Vagina (tissue), 2 donors: Measurements from ENCODE around the gene PRICKLE2. TPM values are rescaled to one million over a fixed set of nuclear protein-coding genes. Genes with fewer than 3 reads are reported as not detected.

Experiments
- DNase-seq, 2 donors: peaks; one replicate each; pipeline ENCODE4 v3.0.0-alpha.2; 2017; ENCODE audit errors: extremely low spot score in 2 of 2
- H3K27ac ChIP-seq: fragments of 200-600 bp; sonication (generic); one replicate; pipeline ENCODE4 v1.5.1; 2019
- H3K27me3 ChIP-seq: fragments of 200-600 bp; sonication (generic); one replicate; pipeline ENCODE4 v1.5.1; 2019
- H3K36me3 ChIP-seq, 2 donors: fragments of 200-600 bp; sonication (generic); one replicate each; pipeline ENCODE4 v1.5.1; 2017 to 2019
- H3K4me1 ChIP-seq: fragments of 200-600 bp; sonication (generic); one replicate; pipeline ENCODE4 v1.5.1; 2019
- H3K4me3 ChIP-seq, 2 donors: fragments of 200-600 bp; sonication (generic); 1 replicate in 1 of 2; 2 replicates in 1 of 2; pipeline ENCODE4 v1.5.1; 2016 to 2019
- H3K9me3 ChIP-seq: fragments of 200-600 bp; sonication (generic); one replicate; pipeline ENCODE4 v1.5.1; 2019
- POLR2A ChIP-seq, 2 donors: fragments of 450-650 bp; IDR thresholded peaks; one replicate each; pipeline ENCODE4 v1.6.1; 2017; ENCODE audit warnings: antibody characterized with exemption in 2 of 2, mild to moderate bottlenecking in 2 of 2, moderate library complexity in 2 of 2
- POLR2AphosphoS5 ChIP-seq, 2 donors: sonication (generic); formaldehyde crosslinking; IDR thresholded peaks; one replicate each; pipeline ENCODE4 v1.9.0; 2017; ENCODE audit warnings: antibody characterized with exemption in 2 of 2, mild to moderate bottlenecking in 2 of 2, low read depth in 1 of 2; ENCODE audit not compliant: insufficient read depth in 1 of 2
- intact Hi-C: fragments of 100-400 bp; cut with DNase I; formaldehyde crosslinking; loops from one replicate; pipeline ENCODE4 v1.15.1; 2023
- total RNA-seq: library from RNA; depleted of rRNA; stranded (reverse); fragments of >200 nt; gene quantifications from one replicate; pipeline ENCODE4 v1.2.3, GENCODE V29; 2016
- TF ChIP-seq, protein P1 (sequence below), 3 experiments: fragments of 450-650 bp in 2 of 3; fragments of 200-600 bp in 1 of 3; sonication (generic) in 1 of 3; IDR thresholded peaks; one replicate each; pipeline ENCODE4 v1.5.1; 2017 to 2019; ENCODE audit warnings: antibody characterized with exemption in 3 of 3, mild to moderate bottlenecking in 2 of 3, moderate library complexity in 2 of 3

The PRICKLE2 gene
- total RNA-seq, 1 donor from 2014 or later = 39.3 TPM

DNA sequence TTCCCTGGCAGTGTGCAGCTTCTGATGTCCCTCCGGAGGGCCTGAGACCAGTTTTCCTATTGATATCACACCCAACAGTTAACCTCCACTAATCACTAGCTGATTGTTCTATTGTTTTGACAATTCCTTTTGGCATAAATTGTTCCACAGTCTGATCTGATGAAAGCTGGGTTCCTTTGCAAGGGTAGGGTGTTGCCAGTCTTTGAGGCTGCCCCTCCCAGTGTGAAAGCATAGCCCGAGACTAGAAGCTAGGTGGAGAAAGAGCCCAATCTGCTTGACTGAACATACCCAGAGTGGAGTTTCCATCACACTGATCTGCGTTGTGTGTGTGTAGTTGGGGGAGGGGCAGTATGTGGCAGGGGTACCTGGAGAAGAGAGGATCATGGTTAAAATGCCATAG lies 10.3 kb upstream of the PRICKLE2 start:
- Histone ChIP-seq H3K36me3 (peaks cover 0 to 9% of the 10 kb centered on the region in 2 donors), H3K27me3 (no peaks in the 10 kb centered on the region), H3K9me3 (no peaks in the 10 kb centered on the region), H3K27ac (no peak overlapping the region), H3K4me1 (peaks cover 11% of the 10 kb centered on the region), H3K4me3 (no peak overlapping the region)
- TF ChIP-seq POLR2A (IDR thresholded peaks at IDR 0.05) (no peak), POLR2AphosphoS5 (IDR thresholded peaks at IDR 0.05; ENCODE audit: insufficient read depth in 1 of 2, low read depth in 1 of 2) (no peak)
- TF ChIP-seq, protein P1, sequence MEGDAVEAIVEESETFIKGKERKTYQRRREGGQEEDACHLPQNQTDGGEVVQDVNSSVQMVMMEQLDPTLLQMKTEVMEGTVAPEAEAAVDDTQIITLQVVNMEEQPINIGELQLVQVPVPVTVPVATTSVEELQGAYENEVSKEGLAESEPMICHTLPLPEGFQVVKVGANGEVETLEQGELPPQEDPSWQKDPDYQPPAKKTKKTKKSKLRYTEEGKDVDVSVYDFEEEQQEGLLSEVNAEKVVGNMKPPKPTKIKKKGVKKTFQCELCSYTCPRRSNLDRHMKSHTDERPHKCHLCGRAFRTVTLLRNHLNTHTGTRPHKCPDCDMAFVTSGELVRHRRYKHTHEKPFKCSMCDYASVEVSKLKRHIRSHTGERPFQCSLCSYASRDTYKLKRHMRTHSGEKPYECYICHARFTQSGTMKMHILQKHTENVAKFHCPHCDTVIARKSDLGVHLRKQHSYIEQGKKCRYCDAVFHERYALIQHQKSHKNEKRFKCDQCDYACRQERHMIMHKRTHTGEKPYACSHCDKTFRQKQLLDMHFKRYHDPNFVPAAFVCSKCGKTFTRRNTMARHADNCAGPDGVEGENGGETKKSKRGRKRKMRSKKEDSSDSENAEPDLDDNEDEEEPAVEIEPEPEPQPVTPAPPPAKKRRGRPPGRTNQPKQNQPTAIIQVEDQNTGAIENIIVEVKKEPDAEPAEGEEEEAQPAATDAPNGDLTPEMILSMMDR (IDR thresholded peaks at IDR 0.05) = no peak
- intact Hi-C loops = no loop called here
- DNase-seq = peak in 1 of 2 donors; percentile 74

GRCh38 chr3:64234571-64234970 lies 9.3 kb upstream of the PRICKLE2 start:
- DNase-seq = no peak
- no peak overlapping the region for H3K4me3 ChIP-seq
- H3K27ac ChIP-seq = no peak overlapping the region
- no peaks in the 10 kb centered on the region for H3K9me3 ChIP-seq
- no peaks in the 10 kb centered on the region for H3K27me3 ChIP-seq
- no peak for TF ChIP-seq POLR2AphosphoS5 (IDR thresholded peaks at IDR 0.05; ENCODE audit: insufficient read depth in 1 of 2, low read depth in 1 of 2)
- TF ChIP-seq, protein P1 (IDR thresholded peaks at IDR 0.05) = no peak
- TF ChIP-seq POLR2A (IDR thresholded peaks at IDR 0.05) = no peak
- peaks cover 0 to 9% of the 10 kb centered on the region in 2 donors for H3K36me3 ChIP-seq
- H3K4me1 ChIP-seq = peaks cover 11% of the 10 kb centered on the region
- intact Hi-C loops = no loop called here

- DNase-seq = no peak
- Histone ChIP-seq H3K4me1 (no peaks in the 10 kb centered on the region), H3K9me3 (no peaks in the 10 kb centered on the region), H3K27ac (no peak overlapping the region), H3K36me3 (peaks cover 0 to 9% of the 10 kb centered on the region in 2 donors), H3K27me3 (no peaks in the 10 kb centered on the region), H3K4me3 (no peak overlapping the region)
- intact Hi-C loops = no loop called here
- TF ChIP-seq POLR2AphosphoS5 (IDR thresholded peaks at IDR 0.05; ENCODE audit: insufficient read depth in 1 of 2, low read depth in 1 of 2) = no peak
Observed at GRCh38 chr3:64232821-64233220, 7.6 kb upstream of the PRICKLE2 start.

DNA sequence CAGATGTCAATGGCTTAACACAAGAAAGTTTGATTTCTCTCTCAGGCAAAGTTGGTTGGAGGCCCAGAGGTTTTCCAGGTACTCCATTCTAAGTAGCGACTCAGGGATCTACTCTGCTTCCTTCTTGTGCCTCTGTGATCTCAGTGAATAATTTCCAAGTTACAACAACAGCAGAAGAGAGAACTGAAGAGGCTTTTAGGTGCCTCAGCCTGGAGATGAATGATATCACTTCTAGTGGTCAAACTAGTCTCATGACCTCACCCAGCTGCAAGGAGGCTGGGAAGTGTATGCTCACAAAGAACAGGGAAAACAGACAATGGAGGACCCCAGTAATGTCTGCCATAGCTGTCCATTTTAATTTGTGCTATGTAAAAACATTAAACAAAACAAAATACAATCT lies 4.6 kb upstream of the PRICKLE2 start:
- no peaks in the 10 kb centered on the region for H3K27me3 ChIP-seq
- no peaks in the 10 kb centered on the region for H3K9me3 ChIP-seq
- TF ChIP-seq POLR2A (IDR thresholded peaks at IDR 0.05) (no peak), POLR2AphosphoS5 (IDR thresholded peaks at IDR 0.05; ENCODE audit: insufficient read depth in 1 of 2, low read depth in 1 of 2) (no peak)
- TF ChIP-seq, protein P1 (IDR thresholded peaks at IDR 0.05) = no peak
- DNase-seq = no peak
- peaks cover 23% of the 10 kb centered on the region for H3K4me1 ChIP-seq
- H3K36me3 ChIP-seq = no peaks in the 10 kb centered on the region
- H3K27ac ChIP-seq = no peak overlapping the region
- H3K4me3 ChIP-seq = no peak overlapping the region
- intact Hi-C loops = loop anchor here (5.0 kb wide), 1 partner anchor 37 kb away; no protein-coding TSS in a partner anchor

- no peak overlapping the region for H3K27ac ChIP-seq
- H3K9me3 ChIP-seq = no peaks in the 10 kb centered on the region
- TF ChIP-seq POLR2AphosphoS5 (IDR thresholded peaks at IDR 0.05; ENCODE audit: insufficient read depth in 1 of 2, low read depth in 1 of 2) = no peak
- peaks cover 41% of the 10 kb centered on the region for H3K4me1 ChIP-seq
- intact Hi-C loops = loop anchor here (5.0 kb wide), 1 partner anchor 39 kb away; no protein-coding TSS in a partner anchor
- no peaks in the 10 kb centered on the region for H3K36me3 ChIP-seq
- no peaks in the 10 kb centered on the region for H3K27me3 ChIP-seq
- H3K4me3 ChIP-seq = no peak overlapping the region
- no peak for DNase-seq
Observed at GRCh38 chr3:64228110-64228509, 2.8 kb upstream of the PRICKLE2 start.

DNA sequence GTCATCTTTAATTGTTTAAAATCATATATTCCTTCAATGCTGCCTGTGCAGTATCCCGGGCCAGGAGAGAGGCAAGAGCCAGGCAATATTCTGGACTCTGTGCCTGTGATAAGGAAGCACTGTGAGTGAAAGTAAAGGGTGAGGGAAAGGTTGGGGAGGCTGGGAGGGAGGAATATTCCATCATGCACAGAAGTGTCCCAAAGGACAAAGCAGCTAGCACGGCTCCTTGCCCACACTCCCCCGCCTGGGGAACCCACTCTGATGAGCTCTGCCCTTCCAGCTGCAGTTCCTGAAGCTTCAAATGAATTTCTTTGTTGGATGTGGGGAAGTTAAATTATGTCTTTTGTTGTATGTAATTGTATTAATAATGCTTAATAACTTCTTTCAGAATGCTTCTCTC lies 1.5 kb upstream of the PRICKLE2 start:
- H3K4me1 ChIP-seq = peaks cover 55% of the 10 kb centered on the region
- no peak for TF ChIP-seq POLR2A (IDR thresholded peaks at IDR 0.05)
- no peak for TF ChIP-seq POLR2AphosphoS5 (IDR thresholded peaks at IDR 0.05; ENCODE audit: insufficient read depth in 1 of 2, low read depth in 1 of 2)

More for the DNA sequence above, 1.5 kb upstream of the PRICKLE2 start:
- intact Hi-C loops = loop anchor here (5.0 kb wide), 1 partner anchor 41 kb away; no protein-coding TSS in a partner anchor
- Histone ChIP-seq H3K27me3 (no peaks in the 10 kb centered on the region), H3K4me3 (no peak overlapping the region), H3K36me3 (no peaks in the 10 kb centered on the region), H3K27ac (peak overlapping the region; percentile 81), H3K9me3 (no peaks in the 10 kb centered on the region)
- DNase-seq = no peak
